DND-41 (cell line): ENCODE data around the gene SH2B3.
"Not testable (repeated sequence)": the region's sequence is repeated elsewhere in the genome, so short reads cannot be mapped to it uniquely, and the experiment has no call there.

ENCODE experiments used
- ATAC-seq: fragments of 200-7000 bp; cut with Tn5 transposase; 3 replicates; pipeline ENCODE4 v1.9.1; 2021; ENCODE audit warnings: low read depth; ENCODE audit not compliant: insufficient read depth
- DNase-seq: peaks from one replicate; pipeline ENCODE4 v3.0.0-alpha.2; 2020
- H2AFZ ChIP-seq: 2 replicates; pipeline ENCODE4 v1.6.0; 2012; ENCODE audit warnings: low read depth, low read length
- H3K27ac ChIP-seq: 2 replicates; pipeline ENCODE4 v1.5.1; 2012; ENCODE audit warnings: low read length, inconsistent platforms
- H3K27me3 ChIP-seq: fragments of 200-600 bp; sonication (generic); 2 replicates; pipeline ENCODE4 v1.6.0; 2012; ENCODE audit warnings: low read length, mild to moderate bottlenecking, inconsistent platforms; ENCODE audit not compliant: insufficient read depth, poor library complexity
- H3K36me3 ChIP-seq: 2 replicates; pipeline ENCODE4 v1.5.1; 2012; ENCODE audit warnings: low read length, inconsistent platforms; ENCODE audit not compliant: insufficient read depth
- H3K4me1 ChIP-seq: 2 replicates; pipeline ENCODE4 v1.5.1; 2012; ENCODE audit warnings: mild to moderate bottlenecking, low read length; ENCODE audit not compliant: insufficient read depth
- H3K4me2 ChIP-seq: 2 replicates; pipeline ENCODE4 v1.6.0; 2012; ENCODE audit warnings: mild to moderate bottlenecking, moderate library complexity, low read length, inconsistent platforms; ENCODE audit not compliant: insufficient read depth
- H3K4me3 ChIP-seq, 2 experiments: fragments of 200-600 bp in 1 of 2; shearing (Covaris generic) in 1 of 2; 2 replicates each; pipeline ENCODE4 v1.5.1; 2012 to 2016; ENCODE audit warnings: inconsistent platforms in 2 of 2, low read length in 2 of 2, mild to moderate bottlenecking in 2 of 2, low read depth in 1 of 2, moderate library complexity in 1 of 2
- H3K79me2 ChIP-seq: 2 replicates; pipeline ENCODE4 v1.6.0; 2012; ENCODE audit warnings: low read length, inconsistent platforms; ENCODE audit not compliant: insufficient read depth
- H3K9ac ChIP-seq: 2 replicates; pipeline ENCODE4 v1.6.0; 2012; ENCODE audit warnings: low read depth, mild to moderate bottlenecking, inconsistent platforms, low read length, moderate library complexity
- H3K9me3 ChIP-seq: 2 replicates; pipeline ENCODE4 v1.5.1; 2012; ENCODE audit warnings: low read length, moderate library complexity, mild to moderate bottlenecking, inconsistent platforms; ENCODE audit not compliant: insufficient read depth, severe bottlenecking
- H4K20me1 ChIP-seq: 2 replicates; pipeline ENCODE4 v1.6.0; 2012; ENCODE audit warnings: low read length; ENCODE audit not compliant: insufficient read depth
- EZH2 ChIP-seq: IDR thresholded peaks from 3 replicates; pipeline ENCODE4 v1.6.1; 2012; ENCODE audit warnings: borderline replicate concordance, low read depth, mild to moderate bottlenecking, moderate library complexity, low read length, inconsistent platforms; ENCODE audit not compliant: severe bottlenecking
- TF ChIP-seq, protein P1 (sequence below): IDR thresholded peaks from 2 replicates; pipeline ENCODE4 v1.5.1; 2012; ENCODE audit warnings: borderline replicate concordance, low read length, moderate library complexity, mild to moderate bottlenecking; ENCODE audit not compliant: poor library complexity, severe bottlenecking; ENCODE audit errors: extremely low read depth

Gene SH2B3

DNA sequence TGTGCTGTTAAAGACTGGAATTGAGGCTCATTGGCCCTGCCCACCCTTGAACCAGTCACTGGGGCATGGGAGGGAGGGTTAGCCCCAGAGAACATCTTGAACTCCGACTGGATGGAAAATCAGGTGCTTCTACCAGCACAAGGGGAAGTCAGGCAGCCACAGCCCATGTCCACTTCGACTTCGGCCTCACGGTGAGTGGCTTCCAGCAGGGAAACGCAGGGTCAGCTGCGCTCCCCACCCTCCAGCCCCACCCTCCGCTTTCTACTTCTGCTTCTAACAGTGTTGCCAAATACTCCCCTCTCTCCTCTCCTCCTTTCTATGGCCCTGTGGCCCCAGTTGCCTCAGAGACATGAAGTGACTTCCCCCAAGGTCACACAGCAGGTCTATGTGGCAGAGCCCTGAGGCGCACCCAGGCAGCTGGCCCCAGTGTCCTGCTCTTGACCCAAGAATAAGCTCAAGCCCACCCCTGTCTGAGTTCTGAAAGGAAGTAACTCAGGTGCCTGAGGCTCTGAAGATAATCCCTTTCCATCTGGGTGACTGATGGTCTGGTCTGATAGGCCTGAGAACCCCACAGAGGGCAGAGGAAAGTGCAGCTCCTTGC is 11.9 kb upstream of the SH2B3 start:
- H3K79me2 ChIP-seq, result no peaks in the 10 kb centered on the region
- no peak overlapping the region for H3K9ac ChIP-seq
- no peaks in the 10 kb centered on the region for H3K27me3 ChIP-seq
- H4K20me1 ChIP-seq, result no peaks in the 10 kb centered on the region; the same call in 1 of the 2 replicates
- H2AFZ ChIP-seq, result no peak overlapping the region
- no peak overlapping the region for H3K4me2 ChIP-seq
- H3K4me3 ChIP-seq, result no peak overlapping the region
- H3K27ac ChIP-seq, result no peak overlapping the region
- H3K4me1 ChIP-seq, result peaks cover 4% of the 10 kb centered on the region
- TF ChIP-seq, protein P1, sequence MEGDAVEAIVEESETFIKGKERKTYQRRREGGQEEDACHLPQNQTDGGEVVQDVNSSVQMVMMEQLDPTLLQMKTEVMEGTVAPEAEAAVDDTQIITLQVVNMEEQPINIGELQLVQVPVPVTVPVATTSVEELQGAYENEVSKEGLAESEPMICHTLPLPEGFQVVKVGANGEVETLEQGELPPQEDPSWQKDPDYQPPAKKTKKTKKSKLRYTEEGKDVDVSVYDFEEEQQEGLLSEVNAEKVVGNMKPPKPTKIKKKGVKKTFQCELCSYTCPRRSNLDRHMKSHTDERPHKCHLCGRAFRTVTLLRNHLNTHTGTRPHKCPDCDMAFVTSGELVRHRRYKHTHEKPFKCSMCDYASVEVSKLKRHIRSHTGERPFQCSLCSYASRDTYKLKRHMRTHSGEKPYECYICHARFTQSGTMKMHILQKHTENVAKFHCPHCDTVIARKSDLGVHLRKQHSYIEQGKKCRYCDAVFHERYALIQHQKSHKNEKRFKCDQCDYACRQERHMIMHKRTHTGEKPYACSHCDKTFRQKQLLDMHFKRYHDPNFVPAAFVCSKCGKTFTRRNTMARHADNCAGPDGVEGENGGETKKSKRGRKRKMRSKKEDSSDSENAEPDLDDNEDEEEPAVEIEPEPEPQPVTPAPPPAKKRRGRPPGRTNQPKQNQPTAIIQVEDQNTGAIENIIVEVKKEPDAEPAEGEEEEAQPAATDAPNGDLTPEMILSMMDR, result no peak
- no peak for TF ChIP-seq EZH2
- H3K36me3 ChIP-seq, result no peaks in the 10 kb centered on the region
- no peaks in the 10 kb centered on the region for H3K9me3 ChIP-seq
- DNase-seq, result no peak
- no peak for ATAC-seq

DNA sequence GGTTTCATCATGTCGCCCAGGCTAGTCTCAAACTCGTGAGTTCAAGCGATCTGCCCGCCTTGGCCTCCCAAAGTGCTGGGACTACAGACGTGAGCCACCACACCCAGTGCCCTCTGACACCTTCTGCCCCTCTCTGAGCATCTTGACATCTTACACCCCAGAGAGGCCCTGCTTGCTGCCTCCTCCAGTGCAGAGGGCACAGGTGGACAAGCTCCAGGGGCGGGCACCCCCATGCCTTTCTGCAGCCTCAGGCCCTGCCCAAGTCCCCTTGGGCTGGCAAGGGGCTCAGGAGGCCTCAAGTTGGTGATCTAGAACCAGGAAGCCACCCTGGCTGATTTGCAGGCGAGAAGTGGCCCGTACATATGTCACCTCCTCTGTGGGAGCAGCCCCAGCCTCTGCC is 11.2 kb upstream of the SH2B3 start:
- Histone ChIP-seq H3K9ac (no peak overlapping the region), H3K27ac (no peak overlapping the region), H3K4me1 (peaks cover 4% of the 10 kb centered on the region), H3K4me2 (no peak overlapping the region), H3K9me3 (no peaks in the 10 kb centered on the region), H2AFZ (no peak overlapping the region), H3K4me3 (no peak overlapping the region), H3K27me3 (no peaks in the 10 kb centered on the region), H4K20me1 (no peaks in the 10 kb centered on the region; the same call in 1 of the 2 replicates), H3K36me3 (no peaks in the 10 kb centered on the region), H3K79me2 (no peaks in the 10 kb centered on the region)
- ATAC-seq (no peak), DNase-seq (no peak)
- TF ChIP-seq, protein P1, result no peak
- TF ChIP-seq EZH2, result no peak

DNA sequence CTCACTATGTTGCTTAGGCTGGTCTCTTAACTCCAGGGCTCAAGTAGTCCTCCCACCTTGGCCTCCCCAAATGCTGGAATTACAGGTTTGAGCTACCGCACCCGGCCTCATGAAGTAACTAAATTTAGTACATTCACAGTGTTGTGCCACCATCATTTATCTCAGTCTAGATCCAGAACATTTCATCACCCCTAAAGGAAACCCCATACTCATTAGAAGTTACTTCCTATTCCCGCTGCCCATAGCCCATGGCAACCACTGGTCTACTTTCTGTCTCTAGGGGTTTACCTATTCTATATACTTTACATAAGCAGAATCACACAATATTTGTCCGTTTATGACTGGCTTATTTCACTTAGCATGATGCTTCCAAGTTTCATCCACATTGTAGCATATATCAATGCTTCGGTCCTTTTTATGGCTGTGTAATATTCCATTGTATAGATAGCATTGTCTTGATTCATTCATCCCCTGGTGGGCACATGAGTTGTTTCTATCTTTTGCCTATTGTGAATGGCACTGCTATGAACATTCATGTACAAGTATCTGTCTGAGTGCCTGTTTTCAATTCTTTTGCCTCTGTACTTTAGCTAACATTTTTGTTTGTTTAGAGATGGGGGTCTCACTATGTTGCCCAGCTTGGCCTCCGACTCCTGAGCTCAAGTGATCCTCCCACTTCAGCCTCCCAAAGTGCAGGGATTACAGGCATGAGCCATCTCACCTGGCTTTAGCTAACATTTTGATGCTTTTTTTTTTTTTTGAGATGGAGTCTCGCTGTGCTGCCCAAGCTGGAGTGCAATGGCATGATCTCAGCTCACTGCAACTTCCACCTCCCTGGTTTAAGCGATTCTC is 10.2 kb upstream of the SH2B3 start:
- ATAC-seq, result no peak
- H3K9me3 ChIP-seq, result no peaks in the 10 kb centered on the region
- DNase-seq, result no peak
- H3K36me3 ChIP-seq, result no peaks in the 10 kb centered on the region
- no peaks in the 10 kb centered on the region for H3K27me3 ChIP-seq
- no peak overlapping the region for H3K27ac ChIP-seq
- no peak overlapping the region for H2AFZ ChIP-seq
- H3K79me2 ChIP-seq, result no peaks in the 10 kb centered on the region
- no peaks in the 10 kb centered on the region for H4K20me1 ChIP-seq
- TF ChIP-seq, protein P1, result no peak
- TF ChIP-seq EZH2, result no peak
- peaks cover 4% of the 10 kb centered on the region for H3K4me1 ChIP-seq
- no peak overlapping the region for H3K9ac ChIP-seq
- no peak overlapping the region for H3K4me2 ChIP-seq
- H3K4me3 ChIP-seq, result no peak overlapping the region

DNA sequence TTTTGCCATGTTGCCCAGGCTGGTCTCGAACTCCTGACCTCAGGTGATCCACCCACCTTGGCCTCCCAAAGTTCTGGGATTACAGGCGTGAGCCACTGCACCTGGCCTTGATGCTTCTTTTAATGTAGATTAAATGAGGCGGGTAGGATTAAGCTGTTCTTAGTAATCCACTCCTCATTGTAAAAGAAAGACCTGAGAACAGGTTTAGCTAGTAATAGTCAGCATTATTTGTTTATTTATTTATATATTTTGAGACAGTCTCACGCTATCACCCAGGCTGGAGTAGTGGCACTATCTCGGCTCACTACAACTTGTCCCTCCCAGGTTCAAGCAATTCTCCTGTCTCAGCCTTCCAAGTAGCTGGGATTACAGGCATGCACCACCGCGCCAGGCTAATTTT is 9.5 kb upstream of the SH2B3 start:
- H3K4me3 ChIP-seq, ATAC-seq, H3K9me3 ChIP-seq, H3K9ac ChIP-seq, H2AFZ ChIP-seq, H3K27ac ChIP-seq, H3K4me1 ChIP-seq, H4K20me1 ChIP-seq, H3K36me3 ChIP-seq, DNase-seq, H3K79me2 ChIP-seq, H3K4me2 ChIP-seq, H3K27me3 ChIP-seq: not testable (repeated sequence)
